ENCODE measurements around the gene PLCG2.

PLCG2 gene

DNA sequence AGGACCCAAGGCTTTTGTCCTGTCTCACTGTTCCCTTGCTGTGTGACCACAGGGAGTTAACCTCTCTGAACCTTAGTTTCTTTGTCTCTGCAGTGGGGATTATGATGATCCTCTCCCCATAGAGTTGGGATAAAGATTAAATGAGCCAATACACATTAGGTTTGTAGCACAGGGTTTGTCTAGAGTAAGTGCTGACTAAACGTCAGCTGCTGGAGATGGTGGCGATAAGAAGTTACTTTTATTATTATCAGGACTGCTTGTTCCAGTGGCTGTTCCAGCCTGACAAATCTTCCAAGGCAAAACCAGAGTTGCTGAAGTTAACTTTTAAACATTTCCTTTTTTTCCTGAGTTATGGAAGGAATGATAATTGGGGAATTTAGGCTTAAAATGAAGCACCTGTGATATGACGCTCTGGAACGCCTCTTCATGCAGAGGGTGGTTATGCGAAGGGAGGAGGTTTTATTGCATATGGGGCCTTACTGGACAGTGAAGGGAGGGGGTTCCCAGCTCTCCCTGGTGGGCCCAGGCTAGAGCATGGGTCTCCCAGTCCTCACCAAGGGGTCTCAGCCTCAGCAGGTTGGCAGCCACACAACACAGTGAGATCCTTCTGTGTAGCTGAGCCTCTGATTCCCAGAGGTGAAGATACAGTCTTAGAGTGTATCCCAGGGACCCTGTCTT, 35.8 kb downstream of the PLCG2 start:
- TF ChIP-seq, protein P1, sequence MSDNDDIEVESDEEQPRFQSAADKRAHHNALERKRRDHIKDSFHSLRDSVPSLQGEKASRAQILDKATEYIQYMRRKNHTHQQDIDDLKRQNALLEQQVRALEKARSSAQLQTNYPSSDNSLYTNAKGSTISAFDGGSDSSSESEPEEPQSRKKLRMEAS (IDR thresholded peaks at IDR 0.05) = no peak
- no peak for TF ChIP-seq RAD21 (IDR thresholded peaks at IDR 0.05; ENCODE audit: low read depth)

DNA sequence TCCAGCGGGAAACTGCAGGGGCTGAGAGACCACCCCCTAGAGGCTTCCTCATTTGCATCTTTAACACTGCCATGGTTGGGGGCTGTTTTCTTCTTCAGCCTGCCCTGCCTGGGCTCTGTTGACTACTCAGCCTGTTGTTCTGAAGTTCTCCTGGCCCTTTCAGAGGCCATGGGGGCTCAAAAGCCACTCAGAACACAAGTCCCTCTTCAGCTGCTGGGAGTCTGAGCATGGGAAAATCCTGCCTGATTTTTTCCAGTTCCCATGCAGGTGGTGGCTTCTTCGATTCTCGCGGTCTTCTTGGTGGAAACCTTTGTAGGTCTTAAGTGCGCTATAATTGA, 36.3 kb downstream of the PLCG2 start:
- TF ChIP-seq ZBTB7A (IDR thresholded peaks at IDR 0.05; ENCODE audit: low read depth) (no peak), YY1 (IDR thresholded peaks at IDR 0.05; ENCODE audit: low read depth) (no peak), NFIC (IDR thresholded peaks at IDR 0.05) (no peak), TAF1 (IDR thresholded peaks at IDR 0.05; ENCODE audit: low read depth) (no peak), TCF12 (IDR thresholded peaks at IDR 0.05; ENCODE audit: low read depth) (no peak), FOXM1 (IDR thresholded peaks at IDR 0.05; ENCODE audit: borderline replicate concordance, low read depth) (no peak), CREB1 (IDR thresholded peaks at IDR 0.05; ENCODE audit: low read depth) (no peak), EGR1 (IDR thresholded peaks at IDR 0.05) (no peak), REST (IDR thresholded peaks at IDR 0.05; ENCODE audit: low read depth) (no peak), TEAD4 (IDR thresholded peaks at IDR 0.05) (no peak), CEBPB (IDR thresholded peaks at IDR 0.05) (no peak), USF1 (IDR thresholded peaks at IDR 0.05) (no peak), EP300 (IDR thresholded peaks at IDR 0.05; ENCODE audit: borderline replicate concordance) (no peak), RAD21 (IDR thresholded peaks at IDR 0.05; ENCODE audit: low read depth) (no peak)
- TF ChIP-seq, protein P1 (IDR thresholded peaks at IDR 0.05) = no peak

DNA sequence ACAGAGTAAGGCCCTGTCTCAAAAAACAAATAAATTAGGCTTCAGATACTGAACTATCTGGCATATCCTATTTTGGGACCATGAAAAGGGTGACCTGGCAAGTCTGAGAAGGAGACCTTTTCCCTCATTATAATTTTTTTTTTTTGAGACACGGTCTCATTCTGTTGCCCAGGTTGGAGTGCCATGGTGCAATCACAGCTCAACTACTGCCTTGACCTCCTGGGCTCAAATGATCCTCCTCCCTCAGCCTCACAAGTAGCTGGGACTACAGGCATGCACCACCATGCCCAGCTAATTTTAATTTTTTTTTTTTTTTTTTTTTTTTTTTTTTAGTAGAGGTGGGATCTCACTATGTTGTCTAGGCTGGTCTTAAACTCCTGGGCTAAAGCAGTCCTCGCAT, 37.3 kb downstream of the PLCG2 start:
- TF ChIP-seq ZBTB7A (IDR thresholded peaks at IDR 0.05; ENCODE audit: low read depth) (no peak), EP300 (IDR thresholded peaks at IDR 0.05; ENCODE audit: borderline replicate concordance) (no peak), TEAD4 (IDR thresholded peaks at IDR 0.05) (no peak), CREB1 (IDR thresholded peaks at IDR 0.05; ENCODE audit: low read depth) (no peak)

- TF ChIP-seq NFIC (IDR thresholded peaks at IDR 0.05) = no peak
- no peak for TF ChIP-seq TEAD4 (IDR thresholded peaks at IDR 0.05)
- no peak for TF ChIP-seq TAF1 (IDR thresholded peaks at IDR 0.05; ENCODE audit: low read depth)
Observed at GRCh38 chr16:81816793-81817210, 37.7 kb downstream of the PLCG2 start.

- TF ChIP-seq FOXM1 (IDR thresholded peaks at IDR 0.05; ENCODE audit: borderline replicate concordance, low read depth) = no peak
- TF ChIP-seq, protein P1 (IDR thresholded peaks at IDR 0.05) = no peak
Observed at GRCh38 chr16:81817296-81817695, 38.2 kb downstream of the PLCG2 start.

DNA sequence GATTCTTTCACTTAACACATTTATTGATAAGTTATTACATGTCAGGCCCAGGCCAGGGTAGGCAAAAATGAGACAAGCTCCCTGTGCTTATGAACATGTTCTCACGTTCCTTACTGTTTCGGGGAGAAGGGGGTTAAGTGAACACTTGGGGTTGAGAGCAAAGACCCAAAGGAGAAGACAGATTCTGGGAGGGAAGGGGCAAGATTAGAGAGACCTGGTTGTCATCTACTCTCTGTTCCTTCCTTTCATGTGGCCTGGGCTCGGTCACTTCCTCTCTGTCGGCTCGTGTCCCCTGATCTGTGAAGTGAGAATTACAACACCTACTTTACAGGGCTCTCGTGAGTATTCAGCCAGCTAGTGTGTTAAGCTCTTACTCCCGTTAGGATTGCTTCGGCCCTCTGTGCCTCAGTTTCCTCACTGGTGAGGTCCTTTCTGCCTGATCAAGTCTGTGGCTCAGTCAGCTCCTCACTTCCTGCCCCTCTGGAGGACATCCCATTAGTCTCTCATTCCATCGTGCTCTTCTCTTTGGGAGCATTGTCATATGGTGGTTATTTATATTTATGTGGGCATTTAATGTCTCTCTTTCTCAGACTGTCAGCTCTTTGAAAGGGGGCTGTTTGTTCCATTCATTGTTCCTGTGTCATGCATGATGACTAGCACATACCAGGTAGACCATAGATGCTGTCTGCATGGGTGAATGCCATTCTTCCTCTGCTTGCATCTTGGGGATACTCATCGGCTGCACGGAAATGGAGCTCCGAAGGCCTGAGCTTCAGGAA, 38.9 kb downstream of the PLCG2 start:
- TF ChIP-seq FOXM1 (IDR thresholded peaks at IDR 0.05; ENCODE audit: borderline replicate concordance, low read depth) = no peak
- TF ChIP-seq TAF1 (IDR thresholded peaks at IDR 0.05; ENCODE audit: low read depth) = no peak
- no peak for TF ChIP-seq EGR1 (IDR thresholded peaks at IDR 0.05)
- no peak for TF ChIP-seq RAD21 (IDR thresholded peaks at IDR 0.05; ENCODE audit: low read depth)
- no peak for TF ChIP-seq YY1 (IDR thresholded peaks at IDR 0.05; ENCODE audit: low read depth)
- TF ChIP-seq TEAD4 (IDR thresholded peaks at IDR 0.05) = no peak
- TF ChIP-seq REST (IDR thresholded peaks at IDR 0.05; ENCODE audit: low read depth) = no peak
- TF ChIP-seq USF1 (IDR thresholded peaks at IDR 0.05) = no peak
- TF ChIP-seq, protein P1 (IDR thresholded peaks at IDR 0.05) = no peak
- no peak for TF ChIP-seq EP300 (IDR thresholded peaks at IDR 0.05; ENCODE audit: borderline replicate concordance)
- no peak for TF ChIP-seq ZBTB7A (IDR thresholded peaks at IDR 0.05; ENCODE audit: low read depth)
- no peak for TF ChIP-seq CREB1 (IDR thresholded peaks at IDR 0.05; ENCODE audit: low read depth)
- no peak for TF ChIP-seq TCF12 (IDR thresholded peaks at IDR 0.05; ENCODE audit: low read depth)
- TF ChIP-seq CEBPB (IDR thresholded peaks at IDR 0.05) = no peak
- no peak for TF ChIP-seq NFIC (IDR thresholded peaks at IDR 0.05)
